VCaP (cell line): Measurements from ENCODE around the gene CABLES1.
"Not testable (repeated sequence)": the region's sequence is repeated elsewhere in the genome, so short reads cannot be mapped to it uniquely, and the experiment has no call there.

Experiments
- H3K27ac ChIP-seq: fragments of 450-650 bp; 2 replicates; pipeline ENCODE4 v1.5.1; 2017
- CTCF ChIP-seq: fragments of 450-650 bp; conservative IDR thresholded peaks from 2 replicates; pipeline ENCODE4 v1.5.1; 2017; ENCODE audit warnings: mild to moderate bottlenecking, moderate library complexity

CABLES1 gene

GRCh38 chr18:23106575-23106974 lies 28.7 kb upstream of the CABLES1 start:
- TF ChIP-seq CTCF = no peak
- H3K27ac ChIP-seq = peak overlapping the region; percentile 28

GRCh38 chr18:23107718-23108117 lies 27.6 kb upstream of the CABLES1 start:
- H3K27ac ChIP-seq = no peak overlapping the region
- TF ChIP-seq CTCF = no peak

- no peak for TF ChIP-seq CTCF
- no peak overlapping the region for H3K27ac ChIP-seq
Observed at GRCh38 chr18:23108496-23108895, 26.8 kb upstream of the CABLES1 start.

- not testable (repeated sequence) for H3K27ac ChIP-seq
Observed at GRCh38 chr18:23109163-23109562, 26.1 kb upstream of the CABLES1 start.

DNA sequence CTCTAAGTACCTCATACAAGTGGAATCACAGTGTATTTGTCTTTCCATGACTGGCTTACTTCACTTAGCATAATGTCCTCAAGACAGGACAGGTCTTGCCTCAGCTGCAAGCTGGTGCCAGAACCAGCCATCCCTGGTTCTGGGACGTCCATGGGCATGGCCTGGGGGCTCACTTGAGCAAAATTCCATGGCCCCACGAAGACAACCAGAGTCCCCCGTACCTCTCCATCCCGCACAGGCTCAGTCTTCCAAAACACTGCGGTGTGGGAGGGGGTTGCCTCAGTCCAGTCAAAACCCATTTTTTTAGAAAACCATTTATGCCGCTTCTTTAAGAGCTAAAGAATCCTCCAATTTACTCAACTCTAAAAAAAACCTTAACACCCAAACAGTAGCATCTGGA lies 21.7 kb upstream of the CABLES1 start:
- no peak for TF ChIP-seq CTCF
- H3K27ac ChIP-seq = no peak overlapping the region

DNA sequence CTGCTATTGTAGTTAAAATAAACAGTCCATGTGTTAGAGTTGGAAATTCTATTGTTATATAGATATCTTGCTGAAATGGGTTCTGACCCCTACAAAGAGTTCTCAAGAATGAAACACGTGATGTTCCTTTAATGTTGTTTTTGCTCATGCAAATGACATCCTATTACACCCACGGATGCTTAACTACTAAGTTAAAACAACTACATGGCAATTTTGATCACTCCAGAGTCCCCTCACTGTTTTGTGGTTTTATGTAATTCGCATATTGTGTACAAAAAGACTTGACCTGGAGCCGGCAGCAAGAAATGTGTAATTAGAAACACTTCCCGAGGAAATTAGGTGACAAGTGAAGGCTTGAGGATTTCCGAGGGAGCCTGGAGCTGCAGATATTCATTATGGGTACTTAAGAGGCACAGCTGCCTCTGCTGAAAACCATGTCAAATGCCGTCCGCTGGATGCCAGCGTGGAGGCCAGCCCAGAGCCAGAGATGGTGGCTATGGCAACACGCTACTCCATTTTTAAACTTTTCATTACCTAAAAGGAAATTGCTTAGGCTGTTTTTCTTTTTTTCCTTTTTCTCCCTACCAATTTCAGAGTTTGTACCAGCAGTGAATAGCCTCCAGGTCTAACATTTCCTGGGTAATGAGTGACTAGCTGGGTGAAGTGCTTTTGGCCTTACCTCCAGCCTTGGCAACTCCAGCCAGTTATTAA lies 21.0 kb upstream of the CABLES1 start:
- no peak for TF ChIP-seq CTCF
- no peak overlapping the region for H3K27ac ChIP-seq

- no peak overlapping the region for H3K27ac ChIP-seq
- no peak for TF ChIP-seq CTCF
Observed at GRCh38 chr18:23114911-23115310, 20.4 kb upstream of the CABLES1 start.

GRCh38 chr18:23115683-23116096 lies 19.6 kb upstream of the CABLES1 start:
- H3K27ac ChIP-seq = no peak overlapping the region

More at GRCh38 chr18:23115683-23116096, 19.6 kb upstream of the CABLES1 start:
- TF ChIP-seq CTCF = no peak
